B cell (primary cell): ENCODE measurements around the gene ACAD8. TPM values are rescaled to one million over a fixed set of nuclear protein-coding genes. Genes with fewer than 3 reads are reported as not detected.

ENCODE experiments used
- ATAC-seq: fragments of 200-7000 bp; cut with Tn5 transposase; one replicate; pipeline ENCODE4 v1.10.0; 2021; ENCODE audit warnings: low read depth, mild to moderate bottlenecking, moderate number of reproducible peaks, moderate library complexity
- CTCF ChIA-PET: fragments of 350-600 bp; sonication (Branson Sonifier 250); formaldehyde crosslinking; loops from one replicate; lab custom pipeline; 2021; ENCODE audit warnings: antibody characterized with exemption, inconsistent platforms; lab: Charles Lee
- POLR2A ChIA-PET: fragments of 350-600 bp; sonication (Branson Sonifier 250); formaldehyde crosslinking; loops from one replicate; lab custom pipeline; 2021; ENCODE audit warnings: antibody characterized with exemption; lab: Charles Lee
- DNase-seq: peaks from one replicate; pipeline ENCODE4 v3.0.0; 2013
- H2AFZ ChIP-seq: 2 replicates; pipeline ENCODE4 v1.6.1; 2012; ENCODE audit warnings: mild to moderate bottlenecking, low read depth, low read length; ENCODE audit not compliant: insufficient read depth, poor library complexity, severe bottlenecking
- H3K27ac ChIP-seq, 2 donors: 1 replicate in 1 of 2; 2 replicates in 1 of 2; pipeline ENCODE4 v1.5.1; 2012 to 2013; ENCODE audit warnings: low read length in 2 of 2, mild to moderate bottlenecking in 2 of 2, moderate library complexity in 1 of 2
- H3K27me3 ChIP-seq, 4 experiments: fragments of 200-600 bp in 1 of 4; sonication (generic) in 1 of 4; replicated peaks in 1 of 4; 1 replicate in 2 of 4; 2 replicates in 2 of 4; pipeline versions ENCODE4 v1.6.1 to v1.7.0; 2013 to 2016; ENCODE audit warnings: low read length in 3 of 4, mild to moderate bottlenecking in 2 of 4, mixed read lengths in 1 of 4, moderate library complexity in 1 of 4; ENCODE audit not compliant: insufficient read depth in 4 of 4, control insufficient read depth in 3 of 4; ENCODE audit errors: control extremely low read depth in 1 of 4
- H3K36me3 ChIP-seq, 2 experiments: replicated peaks in 1 of 2; 1 replicate in 1 of 2; 2 replicates in 1 of 2; pipeline versions ENCODE4 v1.6.1 to v1.7.1; 2013; ENCODE audit warnings: low read length in 1 of 2; ENCODE audit not compliant: insufficient read depth in 2 of 2, control insufficient read depth in 1 of 2; ENCODE audit errors: control extremely low read depth in 1 of 2, extremely low read depth in 1 of 2
- H3K4me1 ChIP-seq, 2 donors: fragments of 200-600 bp in 1 of 2; sonication (generic) in 1 of 2; 1 replicate in 1 of 2; 2 replicates in 1 of 2; pipeline versions ENCODE4 v1.5.1 to v1.6.1; 2013 to 2017; ENCODE audit warnings: low read length in 2 of 2; ENCODE audit not compliant: control insufficient read depth in 2 of 2, insufficient read depth in 2 of 2
- H3K4me2 ChIP-seq: replicated peaks from 2 replicates; pipeline ENCODE3; 2012; ENCODE audit warnings: mild to moderate bottlenecking, low read depth, low read length; ENCODE audit not compliant: poor library complexity, severe bottlenecking
- H3K4me3 ChIP-seq, 5 experiments: fragments of 200-600 bp in 1 of 5; sonication (generic) in 1 of 5; 1 replicate in 3 of 5; 2 replicates in 2 of 5; pipeline versions ENCODE4 v1.5.1 to v1.7.0; 2011 to 2016; ENCODE audit warnings: low read length in 4 of 5, mild to moderate bottlenecking in 4 of 5, low read depth in 2 of 5, control low read depth in 1 of 5, moderate library complexity in 1 of 5; ENCODE audit not compliant: insufficient read depth in 1 of 5; ENCODE audit errors: control extremely low read depth in 1 of 5, extremely low read depth in 1 of 5
- H3K79me2 ChIP-seq: fragments of 200-600 bp; sonication (generic); one replicate; pipeline ENCODE4 v1.6.0; 2016; ENCODE audit warnings: low read length; ENCODE audit not compliant: control insufficient read depth, insufficient read depth
- H3K9ac ChIP-seq: fragments of 200-600 bp; sonication (generic); 2 replicates; pipeline ENCODE4 v1.6.1; 2017; ENCODE audit warnings: mild to moderate bottlenecking, low read length, moderate library complexity
- H3K9me3 ChIP-seq, 3 donors: one replicate each; pipeline versions ENCODE4 v1.6.1 to v1.7.1; 2013; ENCODE audit warnings: low read length in 2 of 3; ENCODE audit not compliant: control insufficient read depth in 2 of 3, insufficient read depth in 1 of 3; ENCODE audit errors: control extremely low read depth in 1 of 3
- H4K20me1 ChIP-seq: 2 replicates; pipeline ENCODE4 v1.6.0; 2012; ENCODE audit warnings: mild to moderate bottlenecking, low read length; ENCODE audit not compliant: insufficient read depth, control insufficient read depth, poor library complexity, severe bottlenecking
- H3K27ac Mint-ChIP-seq: one replicate; pipeline ENCODE4 v1.8.0; 2021; ENCODE audit warnings: mixed read lengths
- H3K27me3 Mint-ChIP-seq: one replicate; pipeline ENCODE4 v1.8.0; 2021; ENCODE audit warnings: mixed read lengths
- H3K4me1 Mint-ChIP-seq: one replicate; pipeline ENCODE4 v1.8.0; 2021; ENCODE audit warnings: mixed read lengths
- H3K4me3 Mint-ChIP-seq: one replicate; pipeline ENCODE4 v1.8.0; 2021; ENCODE audit warnings: mixed read lengths
- H3K9me3 Mint-ChIP-seq: one replicate; pipeline ENCODE4 v1.8.0; 2022; ENCODE audit warnings: mixed read lengths; ENCODE audit not compliant: insufficient read depth
- CTCF ChIP-seq: fragments of 200-600 bp; IDR thresholded peaks from one replicate; pipeline ENCODE4 v1.8.0; 2022; ENCODE audit warnings: antibody characterized with exemption, mild to moderate bottlenecking
- EZH2 ChIP-seq: IDR thresholded peaks from 2 replicates; pipeline ENCODE4 v1.6.1; 2012; ENCODE audit warnings: borderline replicate concordance, low read depth, mild to moderate bottlenecking, moderate library complexity, low read length; ENCODE audit not compliant: insufficient read depth, poor library complexity, severe bottlenecking
- WGBS: methylation state at CpG from one replicate; pipeline ENCODE4 v1.1.5; 2013; ENCODE audit warnings: missing lambda C conversion rate; ENCODE audit not compliant: insufficient coverage; 5-methylcytosine and 5-hydroxymethylcytosine counted together
- intact Hi-C: fragments of 100-400 bp; cut with micrococcal nuclease; formaldehyde crosslinking; loops from one replicate; pipeline ENCODE4 v1.10.0; 2022
- polyA plus RNA-seq: library from polyadenylated mRNA; depleted of rRNA; stranded (reverse); fragments of >200 nt; gene quantifications from 2 replicates; pipeline ENCODE4 v1.2.3, GENCODE V29; 2012
- total RNA-seq, 2 donors: library from RNA; stranded (reverse); fragments of 120-200 nt in 1 of 2; gene quantifications; 1 replicate in 1 of 2; 2 replicates in 1 of 2; pipeline versions ENCODE4 v1.2.3 to v1.2.4, GENCODE V29; 2013 to 2022

The ACAD8 gene
- total and polyA plus RNA-seq, 2 donors (not counting 1 experiment from before 2014, with no cell fraction given) = 26.5 to 33.6 TPM

GRCh38 chr11:134226806-134227325 is 26.5 kb upstream of the ACAD8 start:
- no peak overlapping the region for H3K4me3 Mint-ChIP-seq
- Histone ChIP-seq H3K36me3 (no peaks in the 10 kb centered on the region), H3K79me2 (peaks cover 57% of the 10 kb centered on the region), H3K27ac (no peak overlapping the region), H3K4me1 (peaks cover 62 to 72% of the 10 kb centered on the region in 2 donors), H2AFZ (no peak overlapping the region), H3K4me2 (no peak overlapping the region), H3K4me3 (no peak overlapping the region), H4K20me1 (peaks cover 66% of the 10 kb centered on the region), H3K9ac (no peak overlapping the region), H3K9me3 (no peaks in the 10 kb centered on the region), H3K27me3 (peaks cover 0 to 44% (median 29%) of the 10 kb centered on the region in 4 experiments)
- H3K27me3 Mint-ChIP-seq = peaks cover 27% of the 10 kb centered on the region
- 69% methylated on average over 4 of the region's 5 CpGs for WGBS
- H3K4me1 Mint-ChIP-seq = peaks cover 69% of the 10 kb centered on the region
- TF ChIP-seq CTCF (no peak), EZH2 (no peak)
- no peak overlapping the region for H3K27ac Mint-ChIP-seq
- POLR2A ChIA-PET = interaction anchor here (0.5 kb wide), 1 partner anchor 27 kb away, joined by 3 read pairs; no protein-coding TSS in a partner anchor
- ATAC-seq (no peak), DNase-seq (no peak)
- no peaks in the 10 kb centered on the region for H3K9me3 Mint-ChIP-seq
- intact Hi-C loops = no loop called here
- CTCF ChIA-PET = interaction anchor here (0.7 to 5.3 kb wide), 2 partner anchors 14 to 17 kb away, joined by 3 to 32 read pairs; no protein-coding TSS in a partner anchor

- ATAC-seq = peak; percentile 52
- H3K9me3 Mint-ChIP-seq = no peaks in the 10 kb centered on the region
- Histone ChIP-seq H3K79me2 (peaks cover 46% of the 10 kb centered on the region), H3K4me1 (peaks cover 62 to 71% of the 10 kb centered on the region in 2 donors), H3K4me2 (peak overlapping the region; percentile 45), H3K27me3 (peaks cover 0 to 47% (median 32%) of the 10 kb centered on the region in 4 experiments), H3K9ac (no peak overlapping the region), H3K36me3 (no peaks in the 10 kb centered on the region), H3K9me3 (no peaks in the 10 kb centered on the region), H4K20me1 (peaks cover 83% of the 10 kb centered on the region), H3K4me3 (peak overlapping the region in 1 of 5 experiments; percentile 21), H2AFZ (no peak overlapping the region), H3K27ac (no peak overlapping the region)
- WGBS = 4% methylated on average over 4 of the region's 6 CpGs
- TF ChIP-seq CTCF = no peak
- TF ChIP-seq EZH2 = no peak
- H3K4me3 Mint-ChIP-seq = peak overlapping the region; percentile 46
- ChIA-PET CTCF (interaction anchor here (0.7 to 2.8 kb wide), 8 partner anchors 12 to 45 kb away, joined by 3 to 27 read pairs (median 4); partner anchors contain the start of genes ACAD8 and THYN1), POLR2A (no interaction called here)
- peaks cover 68% of the 10 kb centered on the region for H3K4me1 Mint-ChIP-seq
- peak; percentile 90 for DNase-seq
- H3K27me3 Mint-ChIP-seq = peaks cover 27% of the 10 kb centered on the region
- H3K27ac Mint-ChIP-seq = peak overlapping the region; percentile 46
- intact Hi-C loops = loop anchor here (1.0 kb wide), 2 partner anchors 16 to 25 kb away; partner anchors contain the start of genes ACAD8 and THYN1
Measured at GRCh38 chr11:134228625-134229024, 24.7 kb upstream of the ACAD8 start.
